HG02970 (cell line): Measurements from ENCODE around the gene RAG2.

Experiments
- ATAC-seq: cut with Tn5 transposase; IDR thresholded peaks from one replicate; pipeline ENCODE4 v1.9.1; 2021; ENCODE audit warnings: mild to moderate bottlenecking, moderate library complexity, moderate number of reproducible peaks; ENCODE audit not compliant: unreplicated experiment, low FRiP score

RAG2 gene

GRCh38 chr11:36598051-36598450 lies at the start of gene RAG2:
Gene RAG2 (minus strand): TSS chr11:36598236. CDS start chr11:36594168, 4,068 bp downstream.
- ATAC-seq: no peak

GRCh38 chr11:36638556-36638955 lies 40.5 kb upstream of the RAG2 start:
- no peak for ATAC-seq

GRCh38 chr11:36635066-36635862 lies 37.2 kb upstream of the RAG2 start:
- ATAC-seq: no peak

- no peak for ATAC-seq
These were observed 33.7 kb upstream of the RAG2 start for GRCh38 chr11:36631774-36632173.

- no peak for ATAC-seq
These were observed 30.8 kb upstream of the RAG2 start for GRCh38 chr11:36628765-36629244.

- ATAC-seq: no peak
These were observed 30.1 kb upstream of the RAG2 start for GRCh38 chr11:36628141-36628540.

- ATAC-seq: no peak
These were observed 29.4 kb upstream of the RAG2 start for GRCh38 chr11:36627471-36627870.

- no peak for ATAC-seq
These were observed 29.0 kb upstream of the RAG2 start for GRCh38 chr11:36627006-36627405.

- ATAC-seq: no peak
These were observed 25.5 kb upstream of the RAG2 start for GRCh38 chr11:36623494-36623893.

- no peak for ATAC-seq
These were observed 24.5 kb upstream of the RAG2 start for GRCh38 chr11:36622431-36623136.

- no peak for ATAC-seq
These were observed 22.2 kb upstream of the RAG2 start for GRCh38 chr11:36620246-36620645.

GRCh38 chr11:36619502-36619901 lies 21.5 kb upstream of the RAG2 start:
- ATAC-seq: no peak

- no peak for ATAC-seq
These were observed 20.5 kb upstream of the RAG2 start for GRCh38 chr11:36618363-36619047.

GRCh38 chr11:36617543-36618362 lies 19.7 kb upstream of the RAG2 start:
- ATAC-seq: no peak

- no peak for ATAC-seq
These were observed 17.8 kb upstream of the RAG2 start for GRCh38 chr11:36615826-36616225.

- no peak for ATAC-seq
These were observed 11.3 kb upstream of the RAG2 start for GRCh38 chr11:36609383-36609782.

GRCh38 chr11:36608491-36609199 lies 10.6 kb upstream of the RAG2 start:
- no peak for ATAC-seq

- ATAC-seq: no peak
These were observed 7.5 kb upstream of the RAG2 start for GRCh38 chr11:36605221-36606216.
